Measurements from ENCODE around the gene GPR32. TPM values are rescaled to one million over a fixed set of nuclear protein-coding genes. Genes with fewer than 3 reads are reported as not detected.
A peak's percentile ranks its signal among the peaks of the same experiment; 100 is the strongest.

The GPR32 gene
- polyA plus RNA-seq, 1 donor from 2014 or later: not detected

- peak within 1 kb of the TSS; percentile 96 for H3K4me3 ChIP-seq (ENCODE audit: low read length)
- peak within 1 kb of the TSS; percentile 76 for H3K27ac ChIP-seq (ENCODE audit: low read length)
- H3F3A ChIP-seq (ENCODE audit: insufficient read depth, low read length, poor library complexity, severe bottlenecking): peaks cover 3% of the 10 kb centered on the region
- peaks cover 3% of the 10 kb centered on the region for H3K79me2 ChIP-seq (replicated peaks; ENCODE audit: insufficient read depth, low read length)
- no peaks in the 10 kb centered on the region for H3K27me3 ChIP-seq (ENCODE audit: insufficient read depth, low read depth, low read length)
- H3K9ac ChIP-seq (ENCODE audit: low read length): peak within 1 kb of the TSS; percentile 73
- H3K4me2 ChIP-seq (ENCODE audit: low read length): peak within 1 kb of the TSS; percentile 89
- H3K36me3 ChIP-seq (ENCODE audit: insufficient read depth, low read length): no peaks in the 10 kb centered on the region
- H2AFZ ChIP-seq (ENCODE audit: low read depth, low read length): peak within 1 kb of the TSS; percentile 48
- no peaks in the 10 kb centered on the region for H4K20me1 ChIP-seq (ENCODE audit: insufficient read depth)
- no peaks in the 10 kb centered on the region for H3K9me3 ChIP-seq (ENCODE audit: low read length)
- no peaks in the 10 kb centered on the region for H3K9me2 ChIP-seq (ENCODE audit: insufficient read depth, low read length)
- TF ChIP-seq SMC3 (conservative IDR thresholded peaks at IDR 0.05; ENCODE audit: poor library complexity): no peak
- TF ChIP-seq POLR2AphosphoS5 (IDR thresholded peaks at IDR 0.05): no peak
- no peak for TF ChIP-seq CTCF (IDR thresholded peaks at IDR 0.05; ENCODE audit: poor library complexity, severe bottlenecking)
- no peak for TF ChIP-seq EZH2 (IDR thresholded peaks at IDR 0.05; ENCODE audit: borderline replicate concordance, insufficient read depth, low read length, poor library complexity, severe bottlenecking)
- no peak for TF ChIP-seq EP300 (conservative IDR thresholded peaks at IDR 0.05; ENCODE audit: poor library complexity, severe bottlenecking)
- no peak for TF ChIP-seq MXI1 (conservative IDR thresholded peaks at IDR 0.05; ENCODE audit: poor library complexity, severe bottlenecking)
- no peak for TF ChIP-seq TAF1 (IDR thresholded peaks at IDR 0.05; ENCODE audit: low read depth)
- no peak for TF ChIP-seq RAD21 (conservative IDR thresholded peaks at IDR 0.05)
- TF ChIP-seq REST (IDR thresholded peaks at IDR 0.05; ENCODE audit: borderline replicate concordance): no peak
Observed at GRCh38 chr19:50723069-50723468, 47.2 kb upstream of the GPR32 start, which contains the start of gene CLEC11A. Gene CLEC11A, plus strand, starts transcription at chr19:50723364. Its CDS starts 162 bp downstream, at chr19:50723526.

GRCh38 chr19:50723735-50724521 is 46.3 kb upstream of the GPR32 start:
- peaks cover 3% of the 10 kb centered on the region for H3K79me2 ChIP-seq (replicated peaks; ENCODE audit: insufficient read depth, low read length)
- H2AFZ ChIP-seq (ENCODE audit: low read depth, low read length): peak overlapping the region; percentile 48
- no peaks in the 10 kb centered on the region for H3K9me2 ChIP-seq (ENCODE audit: insufficient read depth, low read length)
- H4K20me1 ChIP-seq (ENCODE audit: insufficient read depth): no peaks in the 10 kb centered on the region
- TF ChIP-seq SMC3 (conservative IDR thresholded peaks at IDR 0.05; ENCODE audit: poor library complexity) (no peak), RAD21 (conservative IDR thresholded peaks at IDR 0.05) (no peak), EZH2 (IDR thresholded peaks at IDR 0.05; ENCODE audit: borderline replicate concordance, insufficient read depth, low read length, poor library complexity, severe bottlenecking) (no peak), CTCF (IDR thresholded peaks at IDR 0.05; ENCODE audit: poor library complexity, severe bottlenecking) (no peak), REST (IDR thresholded peaks at IDR 0.05; ENCODE audit: borderline replicate concordance) (no peak), EP300 (conservative IDR thresholded peaks at IDR 0.05; ENCODE audit: poor library complexity, severe bottlenecking) (no peak), POLR2AphosphoS5 (IDR thresholded peaks at IDR 0.05) (no peak), TAF1 (IDR thresholded peaks at IDR 0.05; ENCODE audit: low read depth) (no peak), MXI1 (conservative IDR thresholded peaks at IDR 0.05; ENCODE audit: poor library complexity, severe bottlenecking) (no peak)
- H3K36me3 ChIP-seq (ENCODE audit: insufficient read depth, low read length): no peaks in the 10 kb centered on the region
- H3K27me3 ChIP-seq (ENCODE audit: insufficient read depth, low read depth, low read length): no peaks in the 10 kb centered on the region
- H3K9me3 ChIP-seq (ENCODE audit: low read length): no peaks in the 10 kb centered on the region
- peaks cover 3% of the 10 kb centered on the region for H3F3A ChIP-seq (ENCODE audit: insufficient read depth, low read length, poor library complexity, severe bottlenecking)
- H3K9ac ChIP-seq (ENCODE audit: low read length): peak overlapping the region; percentile 73
- H3K4me2 ChIP-seq (ENCODE audit: low read length): peak overlapping the region; percentile 89
- H3K4me3 ChIP-seq (ENCODE audit: low read length): peak overlapping the region; percentile 96
- peak overlapping the region; percentile 76 for H3K27ac ChIP-seq (ENCODE audit: low read length)

Data from neural cell (in vitro differentiated cells).